ENCODE results near the gene FUS.

The FUS gene

DNA sequence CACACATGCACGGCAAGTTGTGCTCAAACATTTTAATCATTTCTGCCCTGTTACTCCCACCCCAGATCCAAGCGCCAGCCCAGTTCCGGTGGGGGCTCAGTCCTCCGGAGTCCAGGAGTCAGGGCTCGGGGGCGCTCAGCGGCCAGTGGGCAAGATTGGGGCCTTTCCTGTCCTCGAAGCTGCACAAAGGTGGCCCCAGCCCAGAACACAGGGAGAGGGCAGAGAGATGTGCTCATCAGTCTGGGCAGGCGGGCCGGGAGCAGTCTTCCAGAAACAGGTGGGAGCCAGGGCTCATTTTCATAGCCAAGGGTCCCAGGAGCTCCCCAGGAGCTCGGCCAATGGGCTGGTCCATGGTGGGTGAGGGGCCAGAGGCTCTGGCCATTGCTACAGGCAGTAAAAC is 48.5 kb upstream of the FUS start:
- no peak overlapping the region for H3K27ac ChIP-seq (ENCODE audit: low read depth, low read length, poor library complexity, severe bottlenecking)
- no peaks in the 10 kb centered on the region for H4K20me1 ChIP-seq (ENCODE audit: insufficient read depth, low read length)
- H3K4me3 ChIP-seq (ENCODE audit: low read depth, low read length, poor library complexity, severe bottlenecking): no peak overlapping the region
- no peaks in the 10 kb centered on the region for H3K4me1 ChIP-seq (ENCODE audit: insufficient read depth, low read length, severe bottlenecking)
- H3K9me2 ChIP-seq (ENCODE audit: low read depth, low read length): no peaks in the 10 kb centered on the region
- no peak for TF ChIP-seq EZH2 (IDR thresholded peaks at IDR 0.05; ENCODE audit: borderline replicate concordance, low read length)
- TF ChIP-seq, protein P1, sequence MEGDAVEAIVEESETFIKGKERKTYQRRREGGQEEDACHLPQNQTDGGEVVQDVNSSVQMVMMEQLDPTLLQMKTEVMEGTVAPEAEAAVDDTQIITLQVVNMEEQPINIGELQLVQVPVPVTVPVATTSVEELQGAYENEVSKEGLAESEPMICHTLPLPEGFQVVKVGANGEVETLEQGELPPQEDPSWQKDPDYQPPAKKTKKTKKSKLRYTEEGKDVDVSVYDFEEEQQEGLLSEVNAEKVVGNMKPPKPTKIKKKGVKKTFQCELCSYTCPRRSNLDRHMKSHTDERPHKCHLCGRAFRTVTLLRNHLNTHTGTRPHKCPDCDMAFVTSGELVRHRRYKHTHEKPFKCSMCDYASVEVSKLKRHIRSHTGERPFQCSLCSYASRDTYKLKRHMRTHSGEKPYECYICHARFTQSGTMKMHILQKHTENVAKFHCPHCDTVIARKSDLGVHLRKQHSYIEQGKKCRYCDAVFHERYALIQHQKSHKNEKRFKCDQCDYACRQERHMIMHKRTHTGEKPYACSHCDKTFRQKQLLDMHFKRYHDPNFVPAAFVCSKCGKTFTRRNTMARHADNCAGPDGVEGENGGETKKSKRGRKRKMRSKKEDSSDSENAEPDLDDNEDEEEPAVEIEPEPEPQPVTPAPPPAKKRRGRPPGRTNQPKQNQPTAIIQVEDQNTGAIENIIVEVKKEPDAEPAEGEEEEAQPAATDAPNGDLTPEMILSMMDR (IDR thresholded peaks at IDR 0.05; ENCODE audit: low read length): no peak
- H3K4me2 ChIP-seq (ENCODE audit: low read length): no peak overlapping the region
- no peaks in the 10 kb centered on the region for H3F3A ChIP-seq (ENCODE audit: insufficient read depth, low read length)
- H2AFZ ChIP-seq (ENCODE audit: low read length): no peak overlapping the region
- no peak overlapping the region for H3K9ac ChIP-seq (ENCODE audit: low read length)
- no peaks in the 10 kb centered on the region for H3K79me2 ChIP-seq (ENCODE audit: insufficient read depth, low read length)
- H3K27me3 ChIP-seq (ENCODE audit: insufficient read depth, low read length): peaks cover 5% of the 10 kb centered on the region; the same call in 1 of the 2 replicates
- H3K36me3 ChIP-seq (ENCODE audit: insufficient read depth, low read length): peaks cover 26% of the 10 kb centered on the region
- H3K9me3 ChIP-seq (ENCODE audit: low read length): no peaks in the 10 kb centered on the region

DNA sequence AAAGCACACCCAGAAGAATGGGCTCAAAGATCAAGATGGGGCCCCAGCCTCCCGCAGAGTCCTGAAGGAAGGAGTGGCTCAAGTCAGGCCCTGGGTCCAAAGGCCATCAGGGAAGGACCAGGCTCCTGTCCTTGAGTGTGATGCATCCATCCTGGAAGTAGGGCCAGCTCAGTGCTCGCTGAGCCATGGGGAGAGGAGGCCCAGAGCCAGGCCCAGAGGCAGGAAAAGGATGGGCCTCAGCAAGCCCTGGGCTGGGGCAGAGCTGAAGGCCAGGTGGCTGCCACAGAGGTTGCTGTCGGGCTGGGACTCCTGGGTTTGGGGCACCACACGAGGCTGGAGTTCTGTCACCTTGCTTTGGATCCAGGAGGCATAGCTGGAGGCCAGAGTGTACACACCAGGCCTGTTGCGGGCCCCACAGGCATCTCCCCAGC is 48.1 kb upstream of the FUS start:
- Histone ChIP-seq H3K4me1 (ENCODE audit: insufficient read depth, low read length, severe bottlenecking) (no peaks in the 10 kb centered on the region), H3K9me3 (ENCODE audit: low read length) (no peaks in the 10 kb centered on the region), H3K36me3 (ENCODE audit: insufficient read depth, low read length) (peaks cover 26% of the 10 kb centered on the region), H4K20me1 (ENCODE audit: insufficient read depth, low read length) (no peaks in the 10 kb centered on the region), H3K79me2 (ENCODE audit: insufficient read depth, low read length) (no peaks in the 10 kb centered on the region), H3K27me3 (ENCODE audit: insufficient read depth, low read length) (peaks cover 8% of the 10 kb centered on the region; the same call in 1 of the 2 replicates), H3K9ac (ENCODE audit: low read length) (no peak overlapping the region), H3K4me2 (ENCODE audit: low read length) (no peak overlapping the region), H3K9me2 (ENCODE audit: low read depth, low read length) (no peaks in the 10 kb centered on the region), H3K4me3 (ENCODE audit: low read depth, low read length, poor library complexity, severe bottlenecking) (no peak overlapping the region), H3F3A (ENCODE audit: insufficient read depth, low read length) (no peaks in the 10 kb centered on the region), H3K27ac (ENCODE audit: low read depth, low read length, poor library complexity, severe bottlenecking) (no peak overlapping the region), H2AFZ (ENCODE audit: low read length) (no peak overlapping the region)
- TF ChIP-seq, protein P1 (IDR thresholded peaks at IDR 0.05; ENCODE audit: low read length): no peak
- no peak for TF ChIP-seq EZH2 (IDR thresholded peaks at IDR 0.05; ENCODE audit: borderline replicate concordance, low read length)

DNA sequence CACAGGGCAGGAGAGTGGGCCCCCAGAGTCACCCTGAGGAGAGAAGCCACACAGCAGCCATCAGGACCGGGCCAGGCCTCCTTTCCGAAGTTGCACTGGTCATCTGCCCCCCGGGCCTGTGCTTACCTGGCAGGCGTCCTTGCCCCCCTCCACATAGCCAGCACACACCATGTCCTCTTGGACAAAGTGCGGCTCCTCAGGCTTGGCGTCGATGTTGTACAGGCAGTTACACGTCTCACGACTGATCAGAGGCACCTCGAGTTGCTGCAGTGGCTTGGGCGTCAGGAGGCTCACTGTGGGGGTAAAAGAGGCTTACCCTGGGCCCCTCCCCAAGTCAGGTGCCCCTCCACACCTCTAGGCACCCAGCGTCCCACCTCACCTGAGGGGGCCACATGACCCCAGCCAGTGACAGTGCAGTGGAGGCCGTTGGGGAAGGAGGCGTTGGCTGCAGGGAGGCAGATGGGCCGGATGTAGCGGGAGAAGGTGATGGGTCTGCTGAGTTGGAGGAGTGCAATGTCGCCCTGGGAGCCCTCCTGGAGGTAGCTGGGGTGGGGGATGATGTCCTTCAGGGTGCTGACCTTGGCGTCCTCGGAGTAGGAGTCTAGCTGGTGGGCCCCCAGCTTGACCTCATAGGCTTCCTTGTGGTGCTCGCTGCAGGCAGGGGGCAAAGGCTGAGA is 47.5 kb upstream of the FUS start:
- no peaks in the 10 kb centered on the region for H3K4me1 ChIP-seq (ENCODE audit: insufficient read depth, low read length, severe bottlenecking)
- H3K27ac ChIP-seq (ENCODE audit: low read depth, low read length, poor library complexity, severe bottlenecking): no peak overlapping the region
- no peaks in the 10 kb centered on the region for H4K20me1 ChIP-seq (ENCODE audit: insufficient read depth, low read length)
- H3K9me3 ChIP-seq (ENCODE audit: low read length): no peaks in the 10 kb centered on the region
- H3K4me2 ChIP-seq (ENCODE audit: low read length): no peak overlapping the region
- H3K4me3 ChIP-seq (ENCODE audit: low read depth, low read length, poor library complexity, severe bottlenecking): no peak overlapping the region
- no peak overlapping the region for H3K9ac ChIP-seq (ENCODE audit: low read length)
- no peaks in the 10 kb centered on the region for H3K9me2 ChIP-seq (ENCODE audit: low read depth, low read length)
- peaks cover 20% of the 10 kb centered on the region for H3K36me3 ChIP-seq (ENCODE audit: insufficient read depth, low read length)
- no peaks in the 10 kb centered on the region for H3F3A ChIP-seq (ENCODE audit: insufficient read depth, low read length)
- no peak overlapping the region for H2AFZ ChIP-seq (ENCODE audit: low read length)
- no peak for TF ChIP-seq EZH2 (IDR thresholded peaks at IDR 0.05; ENCODE audit: borderline replicate concordance, low read length)
- TF ChIP-seq, protein P1 (IDR thresholded peaks at IDR 0.05; ENCODE audit: low read length): no peak
- H3K27me3 ChIP-seq (ENCODE audit: insufficient read depth, low read length): peaks cover 8% of the 10 kb centered on the region; the same call in 1 of the 2 replicates
- no peaks in the 10 kb centered on the region for H3K79me2 ChIP-seq (ENCODE audit: insufficient read depth, low read length)

All from OCI-LY1 (cell line).